SK-N-SH (cell line): Measurements from ENCODE around the gene NPW. TPM values are rescaled to one million over a fixed set of nuclear protein-coding genes. Genes with fewer than 3 reads are reported as not detected.

Experiments
- CTCF ChIA-PET: fragments of 300-600, 350-600 bp; formaldehyde crosslinking; extraction: SDS; loops from one replicate; lab custom pipeline; 2021; lab: Yijun Ruan, JAX
- POLR2A ChIA-PET: fragments of 350-600 bp; sonication (Branson Sonifier 250); formaldehyde crosslinking; extraction: SDS; loops from one replicate; lab custom pipeline; 2020; ENCODE audit warnings: antibody characterized with exemption, inconsistent platforms; lab: Yijun Ruan, JAX
- DNase-seq: peaks from one replicate; pipeline ENCODE4 v3.0.0; 2012
- H2AFZ ChIP-seq: fragments of 200-600 bp; sonication (generic); 2 replicates; pipeline ENCODE4 v1.8.1; 2016; ENCODE audit warnings: antibody characterized with exemption, mild to moderate bottlenecking, low read depth
- H3F3A ChIP-seq: fragments of 200-600 bp; sonication (generic); replicated peaks from 2 replicates; pipeline ENCODE3; 2016; ENCODE audit warnings: antibody characterized with exemption, mild to moderate bottlenecking; ENCODE audit not compliant: insufficient read depth
- H3K27ac ChIP-seq, 2 experiments: fragments of 200-500 bp in 1 of 2; fragments of 200-600 bp in 1 of 2; sonication (Bioruptor generic) in 1 of 2; sonication (generic), shearing (Covaris generic) in 1 of 2; 2 replicates each; pipeline versions ENCODE4 v1.5.1 to v1.6.1; 2014 to 2016; ENCODE audit warnings: low read depth in 2 of 2, inconsistent platforms in 1 of 2, low read length in 1 of 2, mild to moderate bottlenecking in 1 of 2, mixed read lengths in 1 of 2
- H3K27me3 ChIP-seq: fragments of 200-600 bp; sonication (generic), shearing (Covaris generic); 2 replicates; pipeline ENCODE4 v1.6.1; 2016; ENCODE audit warnings: mixed run types; ENCODE audit not compliant: insufficient read depth
- H3K36me3 ChIP-seq, 2 experiments: fragments of 200-500 bp in 1 of 2; fragments of 200-600 bp in 1 of 2; sonication (Bioruptor generic) in 1 of 2; sonication (generic) in 1 of 2; replicated peaks in 1 of 2; 2 replicates each; pipeline versions ENCODE3 to v1.5.1; 2014 to 2016; ENCODE audit warnings: low read length in 1 of 2, mild to moderate bottlenecking in 1 of 2; ENCODE audit not compliant: insufficient read depth in 2 of 2, control insufficient read depth in 1 of 2
- H3K4me1 ChIP-seq, 2 experiments: fragments of 200-500 bp in 1 of 2; fragments of 200-600 bp in 1 of 2; sonication (Bioruptor generic) in 1 of 2; sonication (generic), shearing (Covaris generic) in 1 of 2; 2 replicates each; pipeline versions ENCODE4 v1.5.1 to v1.6.1; 2014 to 2016; ENCODE audit warnings: low read depth in 1 of 2, low read length in 1 of 2, mixed run types in 1 of 2; ENCODE audit not compliant: insufficient read depth in 2 of 2, control insufficient read depth in 1 of 2
- H3K4me2 ChIP-seq: fragments of 200-600 bp; sonication (generic), shearing (Covaris generic); 2 replicates; pipeline ENCODE4 v1.6.1; 2017; ENCODE audit warnings: mixed run types
- H3K4me3 ChIP-seq, 2 experiments: fragments of 200-500 bp in 1 of 2; fragments of 200-600 bp in 1 of 2; sonication (Bioruptor generic) in 1 of 2; sonication (generic), shearing (Covaris generic) in 1 of 2; 2 replicates each; pipeline versions ENCODE4 v1.5.1 to v1.8.1; 2014 to 2016; ENCODE audit warnings: low read depth in 2 of 2, inconsistent platforms in 1 of 2, low read length in 1 of 2, mild to moderate bottlenecking in 1 of 2, mixed read lengths in 1 of 2, moderate library complexity in 1 of 2
- H3K79me2 ChIP-seq: fragments of 200-600 bp; sonication (generic); 2 replicates; pipeline ENCODE4 v1.8.1; 2017; ENCODE audit warnings: mild to moderate bottlenecking; ENCODE audit not compliant: insufficient read depth
- H3K9ac ChIP-seq: fragments of 200-600 bp; sonication (generic); 2 replicates; pipeline ENCODE4 v1.6.1; 2017; ENCODE audit warnings: mixed run types
- H3K9me2 ChIP-seq: fragments of 200-600 bp; sonication (generic); 2 replicates; pipeline ENCODE4 v1.6.1; 2017; ENCODE audit warnings: mixed run types
- H3K9me3 ChIP-seq: fragments of 200-600 bp; sonication (generic); 2 replicates; pipeline ENCODE4 v1.6.1; 2017; ENCODE audit warnings: mixed run types, mild to moderate bottlenecking, moderate library complexity
- H4K20me1 ChIP-seq: fragments of 200-600 bp; sonication (generic); 2 replicates; pipeline ENCODE4 v1.6.1; 2017; ENCODE audit warnings: mild to moderate bottlenecking, mixed run types; ENCODE audit not compliant: insufficient read depth
- CHD2 ChIP-seq: fragments of 150-350 bp; IDR thresholded peaks from 2 replicates; pipeline ENCODE4 v1.6.1; 2018; ENCODE audit warnings: low read length; ENCODE audit not compliant: partially characterized antibody
- EP300 ChIP-seq, 2 experiments: IDR thresholded peaks; 2 replicates each; pipeline versions ENCODE4 v1.4.0 to v1.6.1; 2012; ENCODE audit warnings: borderline replicate concordance in 1 of 2, low read depth in 1 of 2, low read length in 1 of 2
- EZH2phosphoT487 ChIP-seq: fragments of 200-600 bp; sonication (generic); IDR thresholded peaks from 2 replicates; pipeline ENCODE4 v1.6.1; 2017; ENCODE audit warnings: low read depth, mixed run types, mild to moderate bottlenecking, antibody characterized with exemption, moderate library complexity, borderline replicate concordance
- GATA2 ChIP-seq: sonication (generic); formaldehyde crosslinking; IDR thresholded peaks from 2 replicates; pipeline ENCODE4 v1.5.0; 2020; ENCODE audit warnings: mild to moderate bottlenecking, missing genetic modification reagents
- POLR2AphosphoS5 ChIP-seq: IDR thresholded peaks from 2 replicates; pipeline ENCODE4 v1.6.1; 2012; ENCODE audit warnings: low read depth, low read length
- RCOR1 ChIP-seq: fragments of 150-350 bp; IDR thresholded peaks from 2 replicates; pipeline ENCODE4 v1.6.1; 2017; ENCODE audit warnings: antibody characterized with exemption, low read length
- RXRA ChIP-seq: IDR thresholded peaks from 2 replicates; pipeline ENCODE4 v1.4.0; 2012; ENCODE audit warnings: low read depth, mild to moderate bottlenecking, borderline replicate concordance
- TAF1 ChIP-seq: IDR thresholded peaks from 2 replicates; pipeline ENCODE4 v1.6.1; 2012; ENCODE audit warnings: low read depth, mild to moderate bottlenecking, low read length, moderate library complexity, borderline replicate concordance
- USF2 ChIP-seq: fragments of 150-350 bp; IDR thresholded peaks from 2 replicates; pipeline ENCODE4 v1.6.1; 2017; ENCODE audit warnings: antibody characterized with exemption, low read length, low read depth, borderline replicate concordance
- WGBS: methylation state at CpG from one replicate; pipeline ENCODE4 v1.1.6; 2017; ENCODE audit warnings: low lambda C conversion rate; 5-methylcytosine and 5-hydroxymethylcytosine counted together
- polyA plus RNA-seq, 3 experiments: library from polyadenylated mRNA; depleted of rRNA; stranded (reverse); fragments of >200 nt; gene quantifications; 2 replicates each; pipeline ENCODE4 v1.2.3, GENCODE V29; 2012
- TF ChIP-seq, protein P1 (sequence below): IDR thresholded peaks from 2 replicates; pipeline ENCODE4 v1.4.0; 2012; ENCODE audit warnings: low read depth, borderline replicate concordance
- TF ChIP-seq, protein P2 (sequence below): fragments of 200-600 bp; sonication (generic); IDR thresholded peaks from 2 replicates; pipeline ENCODE4 v1.6.1; 2017; ENCODE audit warnings: antibody characterized with exemption, mild to moderate bottlenecking, moderate library complexity
- TF ChIP-seq, protein P3 (sequence below): fragments of 150-350 bp; IDR thresholded peaks from 2 replicates; pipeline ENCODE4 v1.6.1; 2016; ENCODE audit warnings: mild to moderate bottlenecking, low read depth, low read length

The NPW gene
- polyA plus RNA-seq, 1 of the 3 experiments (the other 2 are of a cell fraction) = 1.1 TPM

DNA sequence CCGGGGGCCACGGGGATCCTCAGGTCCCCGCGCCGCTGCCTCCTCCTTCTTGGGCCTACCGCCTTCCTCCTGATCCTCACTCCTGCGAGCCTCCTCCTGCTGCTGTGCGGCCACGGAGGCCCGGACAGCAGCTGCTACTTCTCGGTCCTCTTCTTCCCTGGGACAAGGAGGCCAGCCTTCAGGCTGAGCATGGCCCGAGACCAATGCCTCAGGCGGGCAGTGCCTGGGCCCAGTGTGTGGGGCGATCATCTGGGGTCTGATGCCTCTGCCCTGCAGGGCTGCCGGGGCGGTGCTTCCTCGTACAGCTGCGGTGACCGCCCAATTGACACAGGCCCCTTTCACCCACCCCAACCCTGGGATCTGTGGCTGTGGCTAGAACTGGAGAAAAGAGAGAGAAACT is 18.6 kb upstream of the NPW start (continued):
- TF ChIP-seq USF2 = no peak
- TF ChIP-seq, protein P1, sequence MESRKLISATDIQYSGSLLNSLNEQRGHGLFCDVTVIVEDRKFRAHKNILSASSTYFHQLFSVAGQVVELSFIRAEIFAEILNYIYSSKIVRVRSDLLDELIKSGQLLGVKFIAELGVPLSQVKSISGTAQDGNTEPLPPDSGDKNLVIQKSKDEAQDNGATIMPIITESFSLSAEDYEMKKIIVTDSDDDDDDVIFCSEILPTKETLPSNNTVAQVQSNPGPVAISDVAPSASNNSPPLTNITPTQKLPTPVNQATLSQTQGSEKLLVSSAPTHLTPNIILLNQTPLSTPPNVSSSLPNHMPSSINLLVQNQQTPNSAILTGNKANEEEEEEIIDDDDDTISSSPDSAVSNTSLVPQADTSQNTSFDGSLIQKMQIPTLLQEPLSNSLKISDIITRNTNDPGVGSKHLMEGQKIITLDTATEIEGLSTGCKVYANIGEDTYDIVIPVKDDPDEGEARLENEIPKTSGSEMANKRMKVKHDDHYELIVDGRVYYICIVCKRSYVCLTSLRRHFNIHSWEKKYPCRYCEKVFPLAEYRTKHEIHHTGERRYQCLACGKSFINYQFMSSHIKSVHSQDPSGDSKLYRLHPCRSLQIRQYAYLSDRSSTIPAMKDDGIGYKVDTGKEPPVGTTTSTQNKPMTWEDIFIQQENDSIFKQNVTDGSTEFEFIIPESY = no peak
- TF ChIP-seq GATA2 (CRISPR knock-in tag) = no peak
- no peak for TF ChIP-seq EP300 (IDR thresholded peaks at IDR 0.05; ENCODE audit: borderline replicate concordance in 1 of 2, low read depth in 1 of 2, low read length in 1 of 2)
- TF ChIP-seq RCOR1 = no peak
- no peak for TF ChIP-seq POLR2AphosphoS5

DNA sequence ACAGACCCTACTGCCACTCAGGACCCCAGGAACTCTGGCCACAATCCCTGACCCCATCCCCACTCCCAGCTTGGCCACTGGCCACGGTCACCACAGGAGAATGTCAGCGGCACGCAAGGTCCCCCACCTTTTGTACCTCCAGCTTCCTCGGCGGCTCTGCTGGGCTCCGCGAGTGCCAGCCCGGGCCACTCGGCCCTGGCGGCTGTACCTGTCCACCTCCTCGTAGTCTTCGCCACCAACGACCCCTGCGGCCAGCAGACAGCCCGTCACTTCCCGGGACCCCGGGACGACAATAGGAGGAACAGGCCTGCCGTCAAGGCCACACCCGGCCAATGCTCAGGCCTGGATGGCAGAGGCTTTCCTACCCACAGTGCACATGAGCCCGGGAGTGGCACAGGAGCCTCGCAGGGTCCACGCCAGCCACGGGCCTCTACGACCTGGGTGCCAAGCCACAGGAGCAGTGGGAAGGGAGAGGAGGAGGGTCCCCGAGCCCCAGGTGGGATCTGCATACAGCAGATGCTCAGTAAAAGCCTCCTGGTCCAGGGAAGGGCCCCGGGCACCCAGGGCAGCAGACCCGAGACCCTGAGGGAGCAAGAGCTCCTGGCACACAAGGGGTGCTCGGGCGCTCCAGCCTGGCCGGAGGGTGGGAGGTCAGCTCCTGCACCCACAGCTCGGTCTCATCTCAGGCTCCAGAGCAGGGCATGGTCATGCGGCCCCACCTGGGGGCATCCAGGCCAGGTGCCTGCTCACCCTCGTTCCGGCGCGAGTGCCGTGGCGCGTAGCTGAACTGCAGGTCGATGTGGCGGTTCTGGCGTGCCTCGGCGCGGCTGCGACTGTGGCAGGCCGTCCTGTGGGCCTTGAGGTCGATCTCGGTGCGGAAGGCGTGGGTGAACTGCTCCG is 17.9 kb upstream of the NPW start:
- TF ChIP-seq, protein P2, sequence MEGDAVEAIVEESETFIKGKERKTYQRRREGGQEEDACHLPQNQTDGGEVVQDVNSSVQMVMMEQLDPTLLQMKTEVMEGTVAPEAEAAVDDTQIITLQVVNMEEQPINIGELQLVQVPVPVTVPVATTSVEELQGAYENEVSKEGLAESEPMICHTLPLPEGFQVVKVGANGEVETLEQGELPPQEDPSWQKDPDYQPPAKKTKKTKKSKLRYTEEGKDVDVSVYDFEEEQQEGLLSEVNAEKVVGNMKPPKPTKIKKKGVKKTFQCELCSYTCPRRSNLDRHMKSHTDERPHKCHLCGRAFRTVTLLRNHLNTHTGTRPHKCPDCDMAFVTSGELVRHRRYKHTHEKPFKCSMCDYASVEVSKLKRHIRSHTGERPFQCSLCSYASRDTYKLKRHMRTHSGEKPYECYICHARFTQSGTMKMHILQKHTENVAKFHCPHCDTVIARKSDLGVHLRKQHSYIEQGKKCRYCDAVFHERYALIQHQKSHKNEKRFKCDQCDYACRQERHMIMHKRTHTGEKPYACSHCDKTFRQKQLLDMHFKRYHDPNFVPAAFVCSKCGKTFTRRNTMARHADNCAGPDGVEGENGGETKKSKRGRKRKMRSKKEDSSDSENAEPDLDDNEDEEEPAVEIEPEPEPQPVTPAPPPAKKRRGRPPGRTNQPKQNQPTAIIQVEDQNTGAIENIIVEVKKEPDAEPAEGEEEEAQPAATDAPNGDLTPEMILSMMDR = no peak
- TF ChIP-seq USF2 (no peak), TAF1 (no peak), EZH2phosphoT487 (no peak), CHD2 (no peak), RXRA (no peak)
- TF ChIP-seq, protein P3, sequence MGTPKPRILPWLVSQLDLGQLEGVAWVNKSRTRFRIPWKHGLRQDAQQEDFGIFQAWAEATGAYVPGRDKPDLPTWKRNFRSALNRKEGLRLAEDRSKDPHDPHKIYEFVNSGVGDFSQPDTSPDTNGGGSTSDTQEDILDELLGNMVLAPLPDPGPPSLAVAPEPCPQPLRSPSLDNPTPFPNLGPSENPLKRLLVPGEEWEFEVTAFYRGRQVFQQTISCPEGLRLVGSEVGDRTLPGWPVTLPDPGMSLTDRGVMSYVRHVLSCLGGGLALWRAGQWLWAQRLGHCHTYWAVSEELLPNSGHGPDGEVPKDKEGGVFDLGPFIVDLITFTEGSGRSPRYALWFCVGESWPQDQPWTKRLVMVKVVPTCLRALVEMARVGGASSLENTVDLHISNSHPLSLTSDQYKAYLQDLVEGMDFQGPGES = no peak

More for the DNA sequence above, 17.9 kb upstream of the NPW start:
- ChIA-PET POLR2A (interaction anchor here (1.4 kb wide), 1 partner anchor 154 kb away, joined by 4 read pairs; the partner anchor contains the start of gene TRAF7), CTCF (interaction anchor here (0.7 to 1.4 kb wide), 3 partner anchors 18 to 139 kb away, joined by 3 to 4 read pairs (median 3); partner anchors contain the start of gene GFER)
- Histone ChIP-seq H2AFZ (no peak overlapping the region), H3K4me3 (no peak overlapping the region), H3K4me1 (peaks cover 12 to 33% of the 10 kb centered on the region in 2 experiments; a peak in 3 of 4 replicates), H3F3A (peaks cover 8% of the 10 kb centered on the region), H3K9me2 (no peaks in the 10 kb centered on the region), H3K27ac (no peak overlapping the region), H3K9me3 (no peaks in the 10 kb centered on the region), H3K4me2 (no peak overlapping the region), H3K36me3 (peaks cover 8 to 64% of the 10 kb centered on the region in 2 experiments), H3K79me2 (peaks cover 48% of the 10 kb centered on the region), H3K9ac (no peak overlapping the region), H3K27me3 (no peaks in the 10 kb centered on the region), H4K20me1 (peaks cover 48% of the 10 kb centered on the region)
- DNase-seq = no peak
- WGBS = 97% methylated on average over 26 of the region's 53 CpGs
